H1 (cell line): Measurements from ENCODE around the gene AKAP9.

Experiments used
- BRCA1 ChIP-seq: IDR thresholded peaks from 2 replicates; pipeline ENCODE4 v1.6.1; 2012; ENCODE audit warnings: low read depth, low read length, improper control_type of control experiment
- CHD1 ChIP-seq: IDR thresholded peaks from 2 replicates; pipeline ENCODE4 v1.6.1; 2012; ENCODE audit warnings: low read depth, low read length, improper control_type of control experiment
- EP300 ChIP-seq, 2 experiments: IDR thresholded peaks; 1 replicate in 1 of 2; 2 replicates in 1 of 2; pipeline ENCODE4 v1.6.1; 2011 to 2012; ENCODE audit warnings: low read depth in 2 of 2, low read length in 2 of 2, mild to moderate bottlenecking in 2 of 2, borderline replicate concordance in 1 of 2, inconsistent platforms in 1 of 2, moderate library complexity in 1 of 2
- NRF1 ChIP-seq: IDR thresholded peaks from 2 replicates; pipeline ENCODE4 v1.6.1; 2011; ENCODE audit warnings: mild to moderate bottlenecking, low read depth, low read length, improper control_type of control experiment
- POLR2AphosphoS5 ChIP-seq: IDR thresholded peaks from 2 replicates; pipeline ENCODE4 v1.6.1; 2011; ENCODE audit warnings: low read depth, low read length
- TBP ChIP-seq: IDR thresholded peaks from 2 replicates; pipeline ENCODE4 v1.6.1; 2011; ENCODE audit warnings: low read depth, low read length, improper control_type of control experiment
- YY1 ChIP-seq: IDR thresholded peaks from 2 replicates; pipeline ENCODE4 v1.6.1; 2011; ENCODE audit warnings: low read depth, mild to moderate bottlenecking, low read length
- TF ChIP-seq, protein P1 (sequence below), 3 experiments: IDR thresholded peaks; 1 replicate in 2 of 3; 2 replicates in 1 of 3; pipeline versions ENCODE4 v1.5.1 to v1.6.1; 2011; ENCODE audit warnings: low read length in 3 of 3, mild to moderate bottlenecking in 3 of 3, inconsistent platforms in 2 of 3, low read depth in 1 of 3, moderate library complexity in 1 of 3; ENCODE audit not compliant: insufficient read depth in 1 of 3; ENCODE audit errors: control extremely low read depth in 1 of 3
- TF ChIP-seq, protein P2 (sequence below): IDR thresholded peaks from 2 replicates; pipeline ENCODE4 v1.6.1; 2012; ENCODE audit warnings: inconsistent platforms

DNA sequence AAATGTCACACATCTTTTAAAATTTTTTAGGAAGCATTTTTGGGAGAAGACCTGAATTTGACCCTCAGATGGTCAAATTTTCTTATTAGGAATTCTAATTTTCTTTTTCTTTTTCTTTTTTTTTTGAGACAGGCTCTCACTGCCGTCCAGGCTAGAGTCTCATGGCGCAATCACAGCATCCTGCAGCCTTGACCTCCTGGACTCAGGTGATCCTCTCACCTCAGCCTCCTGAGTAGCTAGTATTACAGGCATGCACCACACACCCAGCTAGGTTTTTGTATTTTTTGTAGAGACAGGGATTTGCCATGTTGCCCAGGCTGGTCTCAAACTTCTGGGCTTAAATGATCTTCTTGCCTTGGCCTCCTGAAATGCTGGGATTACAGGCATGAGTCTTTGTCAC is 65.4 kb downstream of the AKAP9 start:
- TF ChIP-seq, protein P1, sequence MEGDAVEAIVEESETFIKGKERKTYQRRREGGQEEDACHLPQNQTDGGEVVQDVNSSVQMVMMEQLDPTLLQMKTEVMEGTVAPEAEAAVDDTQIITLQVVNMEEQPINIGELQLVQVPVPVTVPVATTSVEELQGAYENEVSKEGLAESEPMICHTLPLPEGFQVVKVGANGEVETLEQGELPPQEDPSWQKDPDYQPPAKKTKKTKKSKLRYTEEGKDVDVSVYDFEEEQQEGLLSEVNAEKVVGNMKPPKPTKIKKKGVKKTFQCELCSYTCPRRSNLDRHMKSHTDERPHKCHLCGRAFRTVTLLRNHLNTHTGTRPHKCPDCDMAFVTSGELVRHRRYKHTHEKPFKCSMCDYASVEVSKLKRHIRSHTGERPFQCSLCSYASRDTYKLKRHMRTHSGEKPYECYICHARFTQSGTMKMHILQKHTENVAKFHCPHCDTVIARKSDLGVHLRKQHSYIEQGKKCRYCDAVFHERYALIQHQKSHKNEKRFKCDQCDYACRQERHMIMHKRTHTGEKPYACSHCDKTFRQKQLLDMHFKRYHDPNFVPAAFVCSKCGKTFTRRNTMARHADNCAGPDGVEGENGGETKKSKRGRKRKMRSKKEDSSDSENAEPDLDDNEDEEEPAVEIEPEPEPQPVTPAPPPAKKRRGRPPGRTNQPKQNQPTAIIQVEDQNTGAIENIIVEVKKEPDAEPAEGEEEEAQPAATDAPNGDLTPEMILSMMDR (IDR thresholded peaks at IDR 0.05; ENCODE audit: control extremely low read depth in 1 of 3, insufficient read depth in 1 of 3, low read depth in 1 of 3, low read length in 3 of 3): no peak
- TF ChIP-seq BRCA1: no peak
- no peak for TF ChIP-seq NRF1
- no peak for TF ChIP-seq CHD1
- TF ChIP-seq, protein P2, sequence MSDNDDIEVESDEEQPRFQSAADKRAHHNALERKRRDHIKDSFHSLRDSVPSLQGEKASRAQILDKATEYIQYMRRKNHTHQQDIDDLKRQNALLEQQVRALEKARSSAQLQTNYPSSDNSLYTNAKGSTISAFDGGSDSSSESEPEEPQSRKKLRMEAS: no peak
- TF ChIP-seq EP300 (IDR thresholded peaks at IDR 0.05; ENCODE audit: borderline replicate concordance in 1 of 2, low read depth in 2 of 2, low read length in 2 of 2): no peak
- no peak for TF ChIP-seq YY1
- TF ChIP-seq POLR2AphosphoS5: no peak
- TF ChIP-seq TBP: no peak
